ENCODE results near the gene DEFB118.
"Not testable (repeated sequence)": the region's sequence is repeated elsewhere in the genome, so short reads cannot be mapped to it uniquely, and the experiment has no call there.

The DEFB118 gene

DNA sequence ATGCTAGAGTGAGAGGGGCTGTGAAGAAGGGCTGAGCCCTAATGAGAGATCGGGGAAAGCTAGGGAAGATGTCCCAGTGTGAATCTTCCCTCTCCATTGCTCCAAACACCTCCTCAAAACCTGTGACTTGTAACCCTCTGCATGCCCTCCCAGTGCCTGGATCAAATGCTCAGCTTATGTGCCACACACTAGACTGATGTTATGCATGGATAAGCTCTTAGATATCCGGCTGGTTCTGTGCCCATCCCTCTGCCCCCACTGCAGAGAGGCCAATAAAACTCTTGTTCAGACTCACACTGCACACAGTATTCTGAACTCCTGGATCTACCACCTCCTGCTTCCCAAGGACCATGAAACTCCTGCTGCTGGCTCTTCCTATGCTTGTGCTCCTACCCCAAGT is at the start of gene DEFB118:
Gene DEFB118, plus strand, starts transcription at position 301 of the 400 bp plus-strand sequence. Its CDS starts 50 bp downstream, at position 351.
- DNase-seq (ENCODE audit: low spot score), result no peak

- no peak for DNase-seq (ENCODE audit: low spot score)
Observed at GRCh38 chr20:31322504-31322903, 45.9 kb upstream of the DEFB118 start.

DNA sequence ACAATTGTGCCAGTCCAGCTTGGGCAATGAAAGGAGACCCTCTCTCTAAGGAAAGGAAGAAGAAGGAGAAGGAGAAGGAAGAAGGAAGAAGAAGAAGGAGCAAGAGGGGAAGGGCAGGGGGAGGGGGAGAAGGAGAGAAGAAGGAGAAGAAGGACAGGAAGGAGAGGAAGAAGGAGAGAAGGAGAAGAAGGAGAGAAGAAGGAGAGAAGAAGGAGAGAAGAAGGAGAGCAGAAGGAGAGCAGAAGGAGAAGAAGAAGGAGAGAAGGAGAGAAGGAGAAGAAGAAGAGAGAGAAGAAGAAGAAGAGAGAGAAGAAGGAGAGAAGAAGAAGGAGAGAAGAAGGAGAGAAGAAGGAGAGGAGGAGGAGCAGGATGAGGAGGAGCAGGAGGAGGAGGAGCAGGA is 37.5 kb upstream of the DEFB118 start:
- DNase-seq (ENCODE audit: low spot score), result no peak

DNA sequence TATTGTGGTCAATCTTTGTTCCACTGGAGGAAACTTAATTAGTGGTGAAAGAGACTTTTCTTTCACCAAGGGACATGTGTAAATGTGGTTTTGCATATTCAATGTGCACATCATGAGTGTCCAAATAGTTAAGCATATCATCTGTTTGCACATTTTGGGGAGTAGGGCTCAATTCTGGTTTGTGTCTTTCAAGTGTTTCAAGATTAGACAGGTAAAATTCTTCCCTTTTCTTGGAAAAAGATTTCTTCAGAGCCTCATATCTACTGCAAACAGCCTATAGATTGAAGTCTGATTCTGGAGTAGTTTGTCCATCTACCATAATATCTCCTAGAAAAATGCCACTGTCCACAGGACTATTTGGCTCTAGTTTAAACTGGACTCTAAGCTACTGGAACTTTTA is 26.9 kb upstream of the DEFB118 start:
- DNase-seq (ENCODE audit: low spot score), result no peak

DNA sequence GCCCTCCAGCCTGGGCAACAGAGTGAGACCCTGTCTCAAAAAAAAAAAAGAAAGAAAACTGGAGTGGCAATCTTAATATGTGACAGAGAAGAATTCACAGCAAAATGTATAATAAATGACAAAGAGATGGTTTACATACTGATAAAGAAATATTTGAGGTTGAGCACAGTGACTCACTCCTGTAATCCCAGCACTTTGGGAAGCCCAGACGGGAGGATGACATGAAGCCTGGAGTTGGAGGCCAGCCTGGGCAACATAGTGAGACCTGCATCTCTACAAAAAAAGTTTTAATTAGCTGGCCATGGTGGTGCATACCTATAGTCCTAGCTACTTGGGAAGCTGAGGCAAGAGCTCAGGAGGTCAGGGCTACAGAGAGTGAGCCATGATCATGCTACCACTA is 12.4 kb upstream of the DEFB118 start:
- DNase-seq (ENCODE audit: low spot score), result no peak

DNA sequence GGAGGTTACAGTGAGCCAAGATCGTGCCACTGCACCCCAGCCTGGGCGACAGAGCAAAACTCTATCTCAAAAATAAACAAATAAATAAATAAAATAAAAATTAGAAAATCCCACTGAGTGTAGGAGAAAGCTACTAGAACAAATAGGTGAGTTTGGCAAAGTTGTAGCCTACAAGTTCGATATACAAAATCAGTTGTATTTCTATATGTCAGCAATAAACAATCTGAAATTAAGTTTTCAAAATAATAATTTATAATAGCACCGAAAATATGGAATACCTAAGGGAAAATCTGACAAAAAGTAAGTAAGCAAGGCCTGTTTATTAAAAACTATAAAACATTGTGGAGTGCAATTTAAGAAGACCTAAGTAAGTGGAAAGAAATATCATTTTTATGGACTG is 5.1 kb upstream of the DEFB118 start:
- no peak for DNase-seq (ENCODE audit: low spot score)

GRCh38 chr20:31364272-31364671 is 4.1 kb upstream of the DEFB118 start:
- DNase-seq (ENCODE audit: low spot score), result not testable (repeated sequence)

GRCh38 chr20:31374346-31374745 is 5.9 kb downstream of the DEFB118 start:
- DNase-seq (ENCODE audit: low spot score), result no peak

GRCh38 chr20:31390490-31390889 is 22.1 kb downstream of the DEFB118 start, which contains the start of gene DEFB119:
DEFB119 (minus strand) TSS chr20:31390590; CDS start chr20:31390483, 107 bp downstream.
- DNase-seq (ENCODE audit: low spot score), result no peak

GRCh38 chr20:31392836-31393235 is 24.4 kb downstream of the DEFB118 start:
- no peak for DNase-seq (ENCODE audit: low spot score)

DNA sequence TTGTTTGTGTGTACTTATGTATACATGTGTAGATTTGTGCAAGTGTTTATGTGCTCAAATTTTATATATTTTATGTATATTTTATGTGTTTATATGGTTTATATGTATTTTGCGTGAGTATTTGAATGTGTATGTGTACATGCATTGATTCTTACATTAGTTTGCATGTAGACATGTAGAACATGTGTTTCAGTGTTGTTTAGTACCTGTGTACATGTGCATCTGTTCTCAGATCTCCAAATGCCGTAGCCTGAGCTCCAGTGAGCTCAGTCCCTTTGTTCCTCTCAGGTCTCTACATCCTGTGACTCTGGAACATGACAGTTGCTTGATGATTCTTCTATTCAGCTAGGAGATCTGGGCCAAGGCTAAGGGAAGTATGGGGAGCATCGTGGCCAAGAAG is 26.5 kb downstream of the DEFB118 start:
- DNase-seq (ENCODE audit: low spot score), result no peak

GRCh38 chr20:31403886-31404285 is 35.5 kb downstream of the DEFB118 start:
- no peak for DNase-seq (ENCODE audit: low spot score)

- DNase-seq (ENCODE audit: low spot score), result no peak
Observed at GRCh38 chr20:31406115-31406514, 37.7 kb downstream of the DEFB118 start, which contains the start of gene DEFB121. DEFB121 (minus strand) TSS chr20:31406215; CDS start chr20:31406152, 63 bp downstream.

DNA sequence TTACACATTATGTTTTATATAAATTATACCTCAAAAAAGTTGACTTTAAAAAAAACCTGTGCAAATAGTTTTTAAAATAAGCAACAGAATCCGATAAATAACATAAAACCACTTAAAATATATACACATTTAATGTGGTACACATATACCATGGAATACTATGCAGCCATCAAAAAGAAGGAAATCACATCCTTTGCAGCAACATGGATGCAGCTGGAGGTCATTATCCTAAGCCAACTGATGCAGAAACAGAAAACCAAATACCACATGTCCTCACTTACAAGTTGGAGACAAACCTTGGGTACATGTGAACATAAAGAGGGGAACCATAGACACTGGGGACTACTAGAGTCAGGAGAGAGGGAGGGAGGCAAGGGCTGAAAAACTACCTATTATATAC is 41.6 kb downstream of the DEFB118 start:
- DNase-seq (ENCODE audit: low spot score), result no peak

- DNase-seq (ENCODE audit: low spot score), result no peak
Observed at GRCh38 chr20:31414381-31414780, 46.0 kb downstream of the DEFB118 start.

DNA sequence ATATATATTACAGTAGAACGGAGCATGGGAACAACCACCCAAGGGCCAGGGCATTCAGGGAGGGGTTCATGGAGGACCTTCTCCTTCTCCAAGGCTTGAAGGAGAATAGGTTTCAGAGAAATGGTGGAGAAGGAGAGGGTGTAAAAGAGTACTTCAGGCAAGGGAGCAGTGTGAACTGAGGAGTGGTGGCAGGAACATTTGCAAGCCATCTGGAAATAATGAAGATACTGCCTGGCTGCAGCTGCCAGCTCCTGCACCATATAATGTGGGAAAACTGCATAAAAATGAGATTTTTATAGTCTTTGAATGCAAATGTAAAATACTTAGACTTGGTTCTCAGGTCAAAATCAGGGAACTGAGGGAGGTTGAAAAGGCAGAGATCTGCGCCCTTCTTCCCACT is 47.3 kb downstream of the DEFB118 start:
- DNase-seq (ENCODE audit: low spot score), result no peak

DNA sequence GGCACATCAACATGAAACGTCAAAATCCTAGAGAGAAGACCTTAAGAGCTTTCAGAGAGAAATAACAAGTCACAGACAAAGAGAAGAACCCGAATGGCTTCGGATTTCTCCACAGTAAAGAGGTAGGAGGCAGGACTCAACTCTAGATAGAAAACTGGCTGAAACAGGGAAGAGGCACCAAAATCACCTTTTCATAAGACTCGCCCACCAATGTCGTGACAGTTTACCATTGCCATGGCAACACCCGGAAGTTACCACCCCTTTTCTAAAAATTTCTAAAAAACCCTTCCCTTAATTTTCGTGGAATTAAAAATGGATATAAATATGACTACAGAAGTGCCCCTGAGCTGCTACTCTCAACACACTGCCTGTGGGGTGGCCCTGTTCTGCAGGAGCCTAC is 49.9 kb downstream of the DEFB118 start:
- no peak for DNase-seq (ENCODE audit: low spot score)

Measured in Ammon's horn (tissue), 1 donor.